Right lobe of liver (tissue), 6 donors: ENCODE data around the gene HERC4. TPM values are rescaled to one million over a fixed set of nuclear protein-coding genes. Genes with fewer than 3 reads are reported as not detected.
"Not testable (repeated sequence)": the region's sequence is repeated elsewhere in the genome, so short reads cannot be mapped to it uniquely, and the experiment has no call there.

Source experiments
- ATAC-seq, 4 donors: fragments of 200-7000 bp; cut with Tn5 transposase; one replicate each; pipeline ENCODE4 v1.9.1; 2020; ENCODE audit warnings: mild to moderate bottlenecking in 4 of 4, moderate library complexity in 4 of 4
- DNase-seq, 3 donors: peaks; one replicate each; pipeline ENCODE4 v3.0.0-alpha.2; 2020
- H3K27ac ChIP-seq, 3 donors: fragments of 200-600 bp; one replicate each; pipeline ENCODE4 v1.8.0; 2022
- H3K27me3 ChIP-seq, 2 donors: fragments of 200-600 bp; one replicate each; pipeline ENCODE4 v1.8.0; 2022
- H3K36me3 ChIP-seq, 4 donors: fragments of 200-600 bp; sonication (generic) in 1 of 4; one replicate each; pipeline versions ENCODE4 v1.5.1 to v1.8.0; 2017 to 2022; ENCODE audit warnings: control low read depth in 1 of 4
- H3K4me1 ChIP-seq, 4 donors: fragments of 200-600 bp; sonication (generic) in 1 of 4; one replicate each; pipeline versions ENCODE4 v1.5.1 to v1.8.0; 2017 to 2022; ENCODE audit warnings: control low read depth in 1 of 4
- H3K4me3 ChIP-seq, 3 donors: fragments of 200-600 bp; one replicate each; pipeline ENCODE4 v1.8.0; 2022
- H3K9me3 ChIP-seq, 4 donors: fragments of 200-600 bp; sonication (generic) in 1 of 4; one replicate each; pipeline versions ENCODE4 v1.5.1 to v1.8.0; 2017 to 2022; ENCODE audit warnings: control low read depth in 1 of 4
- POLR2A ChIP-seq: fragments of 450-650 bp; IDR thresholded peaks from one replicate; pipeline ENCODE4 v1.6.1; 2017; ENCODE audit warnings: antibody characterized with exemption, mild to moderate bottlenecking
- WGBS: methylation state at CpG from one replicate; pipeline ENCODE4 v1.1.6; 2018; ENCODE audit warnings: low coverage, low lambda C conversion rate; ENCODE audit not compliant: insufficient coverage; ENCODE audit errors: missing lambda C conversion rate; 5-methylcytosine and 5-hydroxymethylcytosine counted together
- intact Hi-C, 2 donors: fragments of 100-400 bp; cut with DNase I; formaldehyde crosslinking; loops; one replicate each; pipeline versions ENCODE4 v1.11.2 to v1.14.1; 2022
- total RNA-seq, 6 experiments: library from RNA; depleted of rRNA in 2 of 6; stranded (reverse); fragments of >200 nt in 2 of 6; fragmentation: NEBNext Ultra II Directional in 3 of 6; extraction: Animal tissue kit (Norgen Biotek cat#: 25700) in 3 of 6; gene quantifications; one replicate each; pipeline versions ENCODE4 v1.1.0 to v1.2.4, GENCODE V29; 2016 to 2023
- TF ChIP-seq, protein P1 (sequence below), 4 donors: fragments of 200-600 bp in 3 of 4; fragments of 450-650 bp in 1 of 4; IDR thresholded peaks; one replicate each; pipeline versions ENCODE4 v1.5.1 to v1.8.0; 2016 to 2022; ENCODE audit warnings: antibody characterized with exemption in 4 of 4, mild to moderate bottlenecking in 2 of 4
- donor health status: DM: no; HTN: yes; CAD: no.
- donor health status: DM: no; HTN: no; CAD: no.
- donor health status: DM: no; HTN: no; CAD: no.
- donor health status: DM: no; HTN: yes; CAD: no.
- donor health status: DM: no; HTN: yes; CAD: no.

Gene HERC4
- total RNA-seq, 6 experiments from 2014 or later = 17.6 to 32.2 (median 26.9) TPM

DNA sequence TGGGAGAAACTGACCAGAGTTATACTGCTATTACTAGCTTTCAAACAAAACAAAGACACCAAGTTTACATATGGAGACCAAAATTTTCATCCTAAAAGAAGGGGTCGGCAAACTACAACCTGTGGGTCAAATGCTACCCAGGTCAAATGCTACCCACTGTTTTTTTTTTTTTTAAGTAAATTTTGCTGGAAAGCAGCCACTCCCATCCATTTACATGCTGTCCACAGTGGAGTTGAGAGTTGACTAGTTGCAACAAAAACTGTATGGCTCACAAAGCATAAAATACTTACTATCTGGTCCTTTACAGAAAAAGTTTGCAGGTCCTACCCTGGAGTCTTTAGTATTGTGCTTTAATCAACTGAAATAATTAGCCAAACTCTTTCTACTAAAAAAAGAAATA, 99.2 kb downstream of the HERC4 start:
- Histone ChIP-seq H3K4me3 (no peak overlapping the region), H3K9me3 (peaks cover 0 to 8% (median 0%) of the 10 kb centered on the region in 4 donors), H3K36me3 (peaks cover 0 to 36% (median 4%) of the 10 kb centered on the region in 4 donors), H3K27ac (no peak overlapping the region), H3K27me3 (no peaks in the 10 kb centered on the region), H3K4me1 (peaks cover 0 to 17% (median 4%) of the 10 kb centered on the region in 4 donors)
- ATAC-seq (no peak), DNase-seq (no peak)
- TF ChIP-seq POLR2A = no peak
- TF ChIP-seq, protein P1, sequence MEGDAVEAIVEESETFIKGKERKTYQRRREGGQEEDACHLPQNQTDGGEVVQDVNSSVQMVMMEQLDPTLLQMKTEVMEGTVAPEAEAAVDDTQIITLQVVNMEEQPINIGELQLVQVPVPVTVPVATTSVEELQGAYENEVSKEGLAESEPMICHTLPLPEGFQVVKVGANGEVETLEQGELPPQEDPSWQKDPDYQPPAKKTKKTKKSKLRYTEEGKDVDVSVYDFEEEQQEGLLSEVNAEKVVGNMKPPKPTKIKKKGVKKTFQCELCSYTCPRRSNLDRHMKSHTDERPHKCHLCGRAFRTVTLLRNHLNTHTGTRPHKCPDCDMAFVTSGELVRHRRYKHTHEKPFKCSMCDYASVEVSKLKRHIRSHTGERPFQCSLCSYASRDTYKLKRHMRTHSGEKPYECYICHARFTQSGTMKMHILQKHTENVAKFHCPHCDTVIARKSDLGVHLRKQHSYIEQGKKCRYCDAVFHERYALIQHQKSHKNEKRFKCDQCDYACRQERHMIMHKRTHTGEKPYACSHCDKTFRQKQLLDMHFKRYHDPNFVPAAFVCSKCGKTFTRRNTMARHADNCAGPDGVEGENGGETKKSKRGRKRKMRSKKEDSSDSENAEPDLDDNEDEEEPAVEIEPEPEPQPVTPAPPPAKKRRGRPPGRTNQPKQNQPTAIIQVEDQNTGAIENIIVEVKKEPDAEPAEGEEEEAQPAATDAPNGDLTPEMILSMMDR (IDR thresholded peaks at IDR 0.05) = no peak
- intact Hi-C loops = no loop called here
- 63% methylated on average over 1 of the region's 1 CpG for WGBS

DNA sequence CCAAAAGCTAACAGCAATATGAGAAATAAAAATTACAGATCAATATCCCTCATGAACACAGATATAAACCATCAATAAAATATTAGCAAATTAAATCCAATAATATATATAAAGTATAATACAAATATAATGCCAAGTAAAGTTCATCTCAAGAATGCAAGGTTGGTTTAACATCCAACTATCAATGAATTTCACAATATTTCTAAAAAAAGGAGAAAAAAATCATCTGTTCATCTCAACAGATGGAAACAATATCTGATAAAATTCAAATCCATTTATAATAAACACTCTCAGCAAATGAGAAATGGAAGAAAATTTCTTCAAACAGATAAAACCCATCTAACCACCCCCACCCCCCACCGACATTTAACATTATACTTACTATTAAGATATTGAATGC, 103.8 kb downstream of the HERC4 start:
- H3K4me1 ChIP-seq = peaks cover 0 to 8% (median 1%) of the 10 kb centered on the region in 4 donors
- no peak overlapping the region for H3K4me3 ChIP-seq
- ATAC-seq = no peak
- TF ChIP-seq, protein P1 (IDR thresholded peaks at IDR 0.05) = no peak
- TF ChIP-seq POLR2A = no peak
- no peak for DNase-seq
- peaks cover 0 to 8% (median 0%) of the 10 kb centered on the region in 4 donors for H3K9me3 ChIP-seq
- H3K27me3 ChIP-seq = no peaks in the 10 kb centered on the region
- no peak overlapping the region for H3K27ac ChIP-seq
- 88% methylated on average over 1 of the region's 1 CpG for WGBS
- H3K36me3 ChIP-seq = peaks cover 0 to 6% (median 2%) of the 10 kb centered on the region in 4 donors
- intact Hi-C loops = no loop called here

DNA sequence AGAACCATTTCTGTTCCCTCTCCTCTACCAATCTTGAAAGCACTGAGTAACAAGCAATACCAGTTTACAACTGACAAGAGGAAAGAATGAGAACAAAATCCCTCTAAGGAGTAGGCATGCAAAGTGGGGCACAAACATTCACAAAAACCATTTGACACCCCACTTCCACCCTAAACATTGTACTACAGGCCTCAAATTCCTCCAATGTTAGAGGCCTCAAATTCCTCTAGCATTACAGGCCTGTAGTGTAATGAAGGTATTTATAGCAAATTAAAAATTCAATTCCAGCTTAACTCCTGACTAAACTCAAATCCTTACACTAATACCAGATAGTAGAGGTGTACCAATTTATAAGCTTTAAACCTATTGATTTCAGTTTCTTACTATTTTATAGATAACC, 105.2 kb downstream of the HERC4 start:
- peaks cover 0 to 14% (median 7%) of the 10 kb centered on the region in 4 donors for H3K36me3 ChIP-seq
- intact Hi-C loops = no loop called here
- H3K9me3 ChIP-seq = peaks cover 0 to 8% (median 0%) of the 10 kb centered on the region in 4 donors
- H3K27ac ChIP-seq = no peak overlapping the region
- TF ChIP-seq, protein P1 (IDR thresholded peaks at IDR 0.05) = no peak
- no peak for TF ChIP-seq POLR2A
- ATAC-seq = no peak
- no peaks in the 10 kb centered on the region for H3K4me1 ChIP-seq
- no peaks in the 10 kb centered on the region for H3K27me3 ChIP-seq
- no peak for DNase-seq
- no peak overlapping the region for H3K4me3 ChIP-seq

DNA sequence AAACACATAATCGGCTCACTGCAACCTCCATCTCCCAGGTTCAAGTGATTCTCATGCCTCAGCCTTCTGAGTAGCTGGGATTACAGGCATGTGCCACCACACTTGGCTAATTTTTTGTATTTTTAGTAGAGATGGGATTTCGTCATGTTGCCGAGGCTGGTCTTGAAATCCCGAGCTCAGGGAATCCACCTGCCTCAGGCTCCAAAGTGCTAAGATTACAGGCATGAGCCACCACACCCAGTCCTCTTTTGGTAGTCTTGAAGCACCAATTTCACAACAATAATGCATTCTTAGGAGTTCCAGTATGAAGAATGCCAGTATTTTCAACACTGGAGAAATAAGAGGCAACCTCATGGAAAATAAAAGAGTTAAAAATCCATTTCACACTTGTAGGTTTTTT, 109.0 kb downstream of the HERC4 start:
- H3K27ac ChIP-seq, H3K9me3 ChIP-seq, H3K4me3 ChIP-seq, H3K4me1 ChIP-seq, H3K27me3 ChIP-seq, intact Hi-C loops, ATAC-seq, DNase-seq: not testable (repeated sequence)
- H3K36me3 ChIP-seq = peaks cover 0 to 10% (median 5%) of the 10 kb centered on the region in 4 donors
- WGBS = 83% methylated on average over 4 of the region's 4 CpGs

DNA sequence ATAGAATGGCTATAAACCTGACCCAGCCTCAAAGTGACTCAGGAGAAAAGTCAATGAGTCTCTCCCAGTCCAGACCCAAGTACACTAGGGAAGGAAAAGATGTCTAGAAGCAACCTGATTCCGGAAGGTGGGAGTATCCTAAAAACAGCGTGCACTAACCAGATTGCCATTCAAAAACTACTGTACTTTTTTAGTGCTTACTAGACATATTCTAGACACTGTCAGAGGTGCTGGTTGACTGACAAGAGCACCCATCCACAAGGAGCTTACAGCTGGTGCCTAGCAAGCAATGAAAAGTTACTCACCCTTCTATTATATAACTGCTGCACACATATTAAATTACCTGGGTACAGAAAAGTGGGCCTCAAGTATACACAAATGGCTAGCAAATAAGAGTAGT, 109.6 kb downstream of the HERC4 start:
- Histone ChIP-seq H3K27me3 (no peaks in the 10 kb centered on the region), H3K4me3 (no peak overlapping the region), H3K27ac (no peak overlapping the region), H3K9me3 (no peaks in the 10 kb centered on the region), H3K4me1 (peaks cover 0 to 1% (median under 1%) of the 10 kb centered on the region in 4 donors), H3K36me3 (peaks cover 0 to 10% (median 5%) of the 10 kb centered on the region in 4 donors)
- DNase-seq (no peak), ATAC-seq (no peak)
- TF ChIP-seq POLR2A = no peak
- TF ChIP-seq, protein P1 (IDR thresholded peaks at IDR 0.05) = no peak
- WGBS = 90% methylated on average over 2 of the region's 2 CpGs
- intact Hi-C loops = no loop called here
